Measurements from ENCODE around the gene HSPBAP1.

HSPBAP1 gene

GRCh38 chr3:122793568-122794416 lies at the start of gene HSPBAP1:
Gene HSPBAP1, minus strand, starts transcription at chr3:122793831. Its CDS starts 151 bp downstream, at chr3:122793680.
- peak; percentile 82 to 84 for DNase-seq (ENCODE audit: extremely low read depth in 1 of 2, low read depth in 1 of 2)

- DNase-seq (ENCODE audit: extremely low read depth in 1 of 2, low read depth in 1 of 2) = no peak
These were observed 42.0 kb upstream of the HSPBAP1 start for GRCh38 chr3:122835590-122835989.

- DNase-seq (ENCODE audit: extremely low read depth in 1 of 2, low read depth in 1 of 2) = no peak
These were observed 34.6 kb upstream of the HSPBAP1 start for GRCh38 chr3:122828281-122828680.

GRCh38 chr3:122826278-122826677 lies 32.6 kb upstream of the HSPBAP1 start:
- no peak for DNase-seq (ENCODE audit: extremely low read depth in 1 of 2, low read depth in 1 of 2)

GRCh38 chr3:122825460-122825859 lies 31.8 kb upstream of the HSPBAP1 start:
- DNase-seq (ENCODE audit: extremely low read depth in 1 of 2, low read depth in 1 of 2) = no peak

GRCh38 chr3:122824465-122825381 lies 31.1 kb upstream of the HSPBAP1 start:
- no peak for DNase-seq (ENCODE audit: extremely low read depth in 1 of 2, low read depth in 1 of 2)

GRCh38 chr3:122816587-122816986 lies 23.0 kb upstream of the HSPBAP1 start:
- no peak for DNase-seq (ENCODE audit: extremely low read depth in 1 of 2, low read depth in 1 of 2)

- DNase-seq (ENCODE audit: extremely low read depth in 1 of 2, low read depth in 1 of 2) = no peak
These were observed 17.1 kb upstream of the HSPBAP1 start for GRCh38 chr3:122810734-122811133.

GRCh38 chr3:122803977-122804376 lies 10.3 kb upstream of the HSPBAP1 start:
- DNase-seq (ENCODE audit: extremely low read depth in 1 of 2, low read depth in 1 of 2) = no peak

- no peak for DNase-seq (ENCODE audit: extremely low read depth in 1 of 2, low read depth in 1 of 2)
These were observed 8.7 kb upstream of the HSPBAP1 start for GRCh38 chr3:122802323-122802722.

- DNase-seq (ENCODE audit: extremely low read depth in 1 of 2, low read depth in 1 of 2) = no peak
These were observed 7.1 kb upstream of the HSPBAP1 start for GRCh38 chr3:122800706-122801237.

GRCh38 chr3:122800031-122800430 lies 6.4 kb upstream of the HSPBAP1 start:
- no peak for DNase-seq (ENCODE audit: extremely low read depth in 1 of 2, low read depth in 1 of 2)

GRCh38 chr3:122799322-122799721 lies 5.7 kb upstream of the HSPBAP1 start:
- no peak for DNase-seq (ENCODE audit: extremely low read depth in 1 of 2, low read depth in 1 of 2)

GRCh38 chr3:122797291-122797690 lies 3.7 kb upstream of the HSPBAP1 start:
- DNase-seq (ENCODE audit: extremely low read depth in 1 of 2, low read depth in 1 of 2) = no peak

GRCh38 chr3:122795674-122796195 lies 2.1 kb upstream of the HSPBAP1 start:
- no peak for DNase-seq (ENCODE audit: extremely low read depth in 1 of 2, low read depth in 1 of 2)

- peak; percentile 53 to 66 for DNase-seq (ENCODE audit: extremely low read depth in 1 of 2, low read depth in 1 of 2)
These were observed 1.4 kb upstream of the HSPBAP1 start, which contains the start of gene SLC49A4 for GRCh38 chr3:122794779-122795673. Gene SLC49A4, plus strand, starts transcription at chr3:122795069. Its CDS starts 124 bp downstream, at chr3:122795193.

GRCh38 chr3:122794483-122794778 lies 800 bp upstream of the HSPBAP1 start:
- no peak for DNase-seq (ENCODE audit: extremely low read depth in 1 of 2, low read depth in 1 of 2)

GRCh38 chr3:122789585-122790273 lies 3.9 kb downstream of the HSPBAP1 start:
- DNase-seq (ENCODE audit: extremely low read depth in 1 of 2, low read depth in 1 of 2) = no peak

- DNase-seq (ENCODE audit: extremely low read depth in 1 of 2, low read depth in 1 of 2) = no peak
These were observed 5.8 kb downstream of the HSPBAP1 start for GRCh38 chr3:122787872-122788271.

GRCh38 chr3:122786066-122786465 lies 7.6 kb downstream of the HSPBAP1 start:
- no peak for DNase-seq (ENCODE audit: extremely low read depth in 1 of 2, low read depth in 1 of 2)

Data from stimulated activated CD8-positive, alpha-beta memory T cell treated with anti-CD3 and anti-CD28 coated beads, Interleukin-7, amount 100 ng/mL, for 48 hours (primary cell).